NB4 (cell line): Measurements from ENCODE around the gene PSMA7.

Experiments
- POLR2A ChIP-seq: IDR thresholded peaks from 2 replicates; pipeline ENCODE4 v1.6.1; 2011; ENCODE audit warnings: mild to moderate bottlenecking; ENCODE audit not compliant: insufficient read length; ENCODE audit errors: extremely low read depth
- TF ChIP-seq, protein P1 (sequence below): IDR thresholded peaks from 2 replicates; pipeline ENCODE4 v1.6.1; 2011; ENCODE audit warnings: low read depth, low read length

GRCh38 chr20:62179162-62179504, 35.9 kb upstream of the PSMA7 start:
- TF ChIP-seq, protein P1, sequence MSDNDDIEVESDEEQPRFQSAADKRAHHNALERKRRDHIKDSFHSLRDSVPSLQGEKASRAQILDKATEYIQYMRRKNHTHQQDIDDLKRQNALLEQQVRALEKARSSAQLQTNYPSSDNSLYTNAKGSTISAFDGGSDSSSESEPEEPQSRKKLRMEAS, result no peak
- TF ChIP-seq POLR2A, result no peak
